HK-2 (cell line): ENCODE data around the gene ZNF740.
"Not testable (repeated sequence)": the region's sequence is repeated elsewhere in the genome, so short reads cannot be mapped to it uniquely, and the experiment has no call there.

ENCODE experiments used
- DNase-seq: peaks from one replicate; pipeline ENCODE4 v3.0.0-alpha.2; 2018; ENCODE audit not compliant: unreplicated experiment

The ZNF740 gene

DNA sequence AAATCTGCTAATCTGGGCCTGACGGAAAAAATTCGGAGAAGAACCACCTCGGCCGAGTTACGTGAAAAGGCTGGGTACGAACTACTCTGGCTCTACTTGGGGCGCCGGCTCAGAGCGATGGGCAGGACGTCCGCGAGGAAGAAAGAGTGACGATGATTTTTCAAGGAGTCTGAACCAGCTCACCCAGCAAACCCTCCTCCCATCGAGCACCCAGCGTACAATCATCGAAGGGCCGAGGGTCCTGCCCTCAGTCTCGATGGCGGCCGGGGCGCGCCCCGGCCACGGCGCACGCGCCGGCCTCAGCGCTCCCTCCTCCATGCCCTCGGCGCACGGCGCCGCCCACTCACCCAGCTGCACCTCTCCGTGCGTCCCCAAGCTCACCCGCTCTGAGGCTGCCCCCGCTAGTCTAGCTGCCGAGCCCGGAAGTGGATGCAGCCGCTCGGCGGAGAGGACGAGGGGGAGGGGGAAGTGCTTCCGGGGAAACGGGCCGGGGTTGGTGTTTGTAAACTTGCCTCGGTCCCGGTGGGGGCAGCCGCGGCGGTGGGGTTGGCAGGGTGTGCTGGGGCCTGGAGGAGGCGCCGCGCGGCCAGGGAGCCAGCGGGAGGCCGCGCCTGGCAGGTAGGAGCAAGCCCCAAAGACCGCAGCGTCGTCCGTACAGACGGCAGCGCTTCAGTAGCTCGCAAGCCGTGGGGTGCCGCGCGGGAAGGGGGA, at the start of gene ZNF740, which contains the start of gene CSAD:
ZNF740 (plus strand) TSS at position 503 of the 711 bp plus-strand sequence. CDS start 1,262 bp downstream, outside the sequence.
CSAD (minus strand) TSS at position 706 of the 711 bp plus-strand sequence. CDS start 7,455 bp downstream, outside the sequence.
- peak; percentile 98 for DNase-seq

DNA sequence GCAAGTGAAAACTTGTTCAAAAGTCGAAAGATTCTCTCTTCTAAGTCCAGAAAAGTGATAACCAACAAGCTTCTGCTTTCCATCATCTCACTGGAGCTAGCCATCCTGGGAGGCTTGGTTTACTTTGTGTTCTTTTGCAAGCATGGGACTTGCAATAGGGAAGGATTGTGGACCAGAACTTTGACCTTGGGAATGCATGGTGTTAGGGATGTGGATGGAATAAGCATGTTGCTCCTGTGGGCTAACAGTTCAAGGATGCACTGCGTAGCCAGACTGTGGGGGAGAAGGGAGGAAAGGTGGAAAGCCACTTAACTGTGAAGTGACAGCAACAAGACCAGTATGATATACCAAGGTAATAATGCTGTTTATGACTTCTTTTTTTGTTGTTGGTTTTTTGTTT, 48.7 kb upstream of the ZNF740 start:
- no peak for DNase-seq

- no peak for DNase-seq
Observed at GRCh38 chr12:53133722-53134121, 46.8 kb upstream of the ZNF740 start.

DNA sequence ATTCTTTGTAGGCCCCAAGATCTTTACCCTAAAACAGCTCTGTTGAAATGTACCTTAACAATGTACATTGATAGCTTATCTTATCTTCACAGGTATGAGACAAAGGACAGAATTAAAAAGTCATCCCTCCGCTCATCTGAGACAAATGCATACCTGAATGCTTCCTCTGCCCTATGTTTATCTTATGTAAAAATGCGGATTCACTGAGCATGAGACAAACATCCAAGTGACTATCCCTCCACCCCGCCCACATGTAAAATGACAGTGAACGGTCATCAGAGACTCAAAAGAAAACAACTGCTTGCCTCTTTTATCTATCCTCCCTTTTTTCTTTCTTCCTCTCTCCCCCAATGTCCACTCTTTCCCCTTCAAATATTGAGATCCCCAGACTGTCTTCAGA, 37.2 kb upstream of the ZNF740 start:
- no peak for DNase-seq

- DNase-seq: no peak
Observed at GRCh38 chr12:53145383-53146260, 34.9 kb upstream of the ZNF740 start.

GRCh38 chr12:53147181-53147580, 33.3 kb upstream of the ZNF740 start:
- DNase-seq: no peak

- DNase-seq: no peak
Observed at GRCh38 chr12:53147653-53148052, 32.9 kb upstream of the ZNF740 start.

DNA sequence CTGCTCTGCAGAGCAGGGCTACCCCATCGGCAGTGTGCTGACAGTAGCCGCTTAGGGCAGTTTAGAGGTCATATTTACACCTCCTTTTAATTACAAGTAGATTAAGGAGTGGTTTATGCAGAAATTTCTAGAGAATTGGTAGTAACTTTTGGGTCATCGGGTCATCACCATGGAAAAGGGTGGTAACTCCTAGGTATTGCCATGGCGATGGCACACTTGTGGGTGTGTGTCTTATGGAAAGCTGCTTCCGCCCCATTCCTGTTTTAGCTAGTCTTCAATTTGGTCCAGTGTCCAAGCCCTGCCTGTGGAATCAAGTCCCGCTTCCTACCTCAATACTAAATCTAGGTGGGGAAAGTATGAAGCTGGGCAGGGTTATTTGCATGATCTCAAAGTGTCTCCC, 29.5 kb upstream of the ZNF740 start:
- DNase-seq: no peak

- DNase-seq: no peak
Observed at GRCh38 chr12:53152390-53152789, 28.1 kb upstream of the ZNF740 start.

DNA sequence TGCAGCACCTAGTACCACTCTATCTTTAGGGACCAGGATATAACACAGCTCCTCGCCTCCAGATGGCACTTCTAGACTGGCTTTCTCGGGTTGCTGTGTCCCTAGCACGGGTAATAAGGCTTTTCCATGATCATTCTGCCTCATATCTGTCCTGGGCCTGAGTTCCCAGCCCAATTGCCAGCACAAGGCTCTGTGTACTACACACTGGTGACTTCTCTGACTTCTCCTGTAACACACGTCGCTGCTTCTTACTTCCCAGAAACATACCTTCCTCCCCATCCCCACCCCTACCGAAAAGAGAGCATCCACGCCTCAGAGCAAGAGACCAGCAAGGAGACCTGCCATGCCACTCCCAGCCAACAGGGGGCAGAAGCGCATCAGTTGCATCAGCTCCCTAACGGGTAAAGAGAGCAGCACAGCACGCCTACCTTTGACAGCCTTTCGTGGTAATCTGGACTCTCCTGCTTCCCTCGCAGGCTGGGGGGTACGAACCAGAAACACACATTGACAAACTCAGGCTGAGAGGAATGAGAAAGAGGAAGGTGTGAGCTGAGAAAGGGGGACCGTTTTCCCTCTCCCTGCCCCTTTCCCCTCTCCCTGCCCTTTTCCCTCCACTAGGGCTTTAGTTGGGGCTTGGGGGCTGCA, 21.2 kb upstream of the ZNF740 start:
- DNase-seq: peak; percentile 84

DNA sequence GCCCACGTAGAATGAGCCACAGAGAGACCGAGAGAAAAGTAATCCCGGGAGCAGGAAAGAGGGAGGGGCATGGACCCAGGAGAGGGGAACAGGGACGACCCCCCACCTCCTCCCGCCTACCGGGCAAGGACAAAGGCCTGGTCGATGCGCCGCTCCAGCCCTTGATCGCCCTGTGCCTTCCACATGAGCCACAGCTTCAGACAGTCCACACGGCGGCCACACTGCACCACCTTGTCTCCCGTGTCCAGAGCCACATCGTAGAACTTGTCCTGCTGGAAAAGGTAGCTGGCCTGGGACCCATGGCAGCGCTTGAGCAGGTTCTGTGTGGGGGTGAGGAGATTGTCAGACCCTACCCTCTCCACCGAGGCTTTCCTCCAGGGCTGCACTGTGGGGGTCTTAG, 20.5 kb upstream of the ZNF740 start:
- DNase-seq: no peak

DNA sequence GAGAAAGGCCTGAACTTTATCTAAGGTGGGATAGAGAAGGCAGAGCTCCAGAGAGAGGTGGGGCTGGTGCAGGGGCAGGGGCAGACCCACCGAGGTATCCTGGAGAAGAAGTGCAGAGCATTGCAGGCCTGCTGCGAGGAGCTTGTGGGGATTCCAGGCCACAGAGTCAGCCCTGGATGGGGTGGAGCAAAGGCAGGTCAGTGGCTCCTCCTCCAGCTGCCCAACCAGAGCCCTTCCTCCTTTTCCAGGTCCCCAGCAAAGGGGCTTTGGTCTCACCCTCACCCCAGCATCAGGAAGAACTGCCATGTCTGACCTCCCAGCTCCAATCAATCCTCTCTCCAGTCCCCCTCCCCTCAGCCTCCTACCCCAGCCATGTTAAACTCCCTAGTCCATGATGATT, 19.8 kb upstream of the ZNF740 start:
- no peak for DNase-seq

- DNase-seq: no peak
Observed at GRCh38 chr12:53161119-53161911, 19.2 kb upstream of the ZNF740 start.

DNA sequence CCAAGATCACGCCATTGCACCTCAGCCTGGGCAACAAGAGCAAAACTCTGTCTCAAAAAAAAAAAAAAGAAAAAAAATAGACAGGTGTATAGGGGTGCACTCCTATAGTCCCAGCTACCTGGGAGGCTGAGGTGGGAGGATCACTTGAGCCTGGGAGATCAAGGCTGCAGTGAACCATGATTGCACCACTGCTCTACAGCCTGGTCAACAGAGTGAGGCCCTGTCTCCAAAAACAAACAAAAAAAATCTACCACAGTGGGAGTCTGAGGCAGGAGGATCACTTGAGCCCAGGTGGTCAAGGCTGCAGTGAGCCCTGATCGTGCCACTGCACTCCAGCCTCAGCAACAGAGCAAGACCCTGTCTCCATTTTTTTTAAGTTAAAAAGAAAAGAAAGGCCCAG, 17.5 kb upstream of the ZNF740 start:
- DNase-seq: not testable (repeated sequence)

DNA sequence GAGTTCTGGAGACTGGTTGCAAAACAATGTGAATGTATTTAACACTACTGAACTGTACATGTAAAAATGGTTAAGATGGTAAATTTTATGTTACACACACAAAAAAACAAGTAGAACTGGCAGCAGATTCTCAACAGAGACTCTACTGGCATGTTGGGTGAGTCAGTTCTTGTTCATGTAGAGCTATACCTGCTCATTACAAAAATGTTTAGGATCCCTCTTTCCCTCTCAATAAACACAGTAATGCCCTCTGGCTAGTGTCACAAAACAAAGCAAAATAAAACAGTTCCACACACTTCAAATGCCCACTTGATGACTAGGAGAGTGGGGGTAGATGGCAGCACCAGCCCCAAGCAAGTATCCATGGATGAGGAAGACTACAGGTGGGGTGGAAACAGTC, 13.7 kb upstream of the ZNF740 start:
- DNase-seq: no peak

GRCh38 chr12:53169644-53170043, 10.9 kb upstream of the ZNF740 start:
- DNase-seq: no peak

DNA sequence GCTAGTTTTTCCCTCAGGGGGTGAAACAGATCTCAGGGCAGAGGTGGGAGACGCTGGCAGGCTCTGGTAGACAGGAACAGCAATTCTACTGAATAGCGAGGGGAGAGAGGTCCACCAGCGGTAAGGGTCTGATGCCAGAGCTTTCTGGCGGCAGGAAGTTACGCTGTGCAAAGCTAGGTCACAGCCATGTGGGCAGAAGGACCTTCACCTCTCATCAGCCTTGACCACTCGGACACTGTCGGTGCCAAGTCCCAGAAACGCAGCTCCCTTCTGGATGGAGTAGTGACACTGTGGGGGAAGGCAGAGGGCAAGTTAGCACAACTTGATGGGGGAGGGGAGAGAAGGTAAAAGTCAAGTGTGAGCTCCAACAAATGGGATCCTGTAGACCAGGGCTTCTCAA, 10.3 kb upstream of the ZNF740 start:
- no peak for DNase-seq

- DNase-seq: no peak
Observed at GRCh38 chr12:53170876-53171724, 9.4 kb upstream of the ZNF740 start.

- DNase-seq: no peak
Observed at GRCh38 chr12:53171725-53172329, 8.7 kb upstream of the ZNF740 start.

DNA sequence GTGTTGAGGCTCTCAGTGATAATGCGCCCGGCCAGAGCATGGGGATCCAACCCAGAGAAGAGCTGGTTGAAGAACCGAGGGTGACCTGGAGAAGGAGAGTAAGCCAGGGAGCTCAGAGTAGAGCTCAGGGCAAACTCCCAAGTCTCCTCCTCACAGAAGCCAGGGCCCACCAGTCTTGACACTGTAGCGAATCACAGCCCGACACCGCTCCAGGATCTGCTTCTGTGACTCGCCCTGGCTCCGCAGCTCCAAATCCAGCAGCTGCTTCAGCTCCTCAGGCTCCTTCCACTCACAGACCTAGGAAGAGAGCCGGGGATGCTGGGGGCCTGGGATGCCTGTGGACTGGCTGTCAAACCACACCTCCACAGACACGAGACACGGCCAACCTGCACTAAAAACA, 8.2 kb upstream of the ZNF740 start:
- no peak for DNase-seq
